NT2/D1 (cell line): ENCODE measurements around the gene TTLL11.

ENCODE experiments used
- YY1 ChIP-seq: IDR thresholded peaks from 2 replicates; pipeline ENCODE4 v1.6.1; 2011; ENCODE audit not compliant: insufficient read length, insufficient read depth
- ZNF274 ChIP-seq: IDR thresholded peaks from 2 replicates; pipeline ENCODE4 v1.6.1; 2011; ENCODE audit warnings: mild to moderate bottlenecking, low read depth, low read length

GRCh38 chr9:122091682-122092592, 1.2 kb downstream of the TTLL11 start:
- TF ChIP-seq YY1 (no peak), ZNF274 (no peak)
